K562 (cell line): ENCODE results near the gene CCDC187. TPM values are rescaled to one million over a fixed set of nuclear protein-coding genes. Genes with fewer than 3 reads are reported as not detected.

Experiments used
- ATAC-seq: fragments of 200-7000 bp; cut with Tn5 transposase; 3 replicates; pipeline ENCODE4 v1.9.1; 2020; ENCODE audit warnings: moderate library complexity
- BruUV-seq: library from RNA; stranded (reverse); fragments of 400-500 nt; replicated peaks from 2 replicates; lab custom pipeline; 2021; lab: Mats Ljungman, UMichigan
- CTCF ChIA-PET: fragments of 300-600 bp; formaldehyde crosslinking; extraction: SDS; loops from one replicate; lab custom pipeline; 2021; ENCODE audit warnings: low intra/inter-chr PET ratio; lab: Yijun Ruan, JAX
- POLR2A ChIA-PET: fragments of 300-600, 350-650 bp; sonication (Branson Sonifier 250); formaldehyde crosslinking; extraction: SDS; loops from one replicate; lab custom pipeline; 2021; ENCODE audit warnings: antibody characterized with exemption, inconsistent platforms; lab: Yijun Ruan, JAX
- DNase-seq, 4 experiments: peaks; one replicate each; pipeline versions ENCODE4 v3.0.0 to v3.0.0-alpha.2; 2011 to 2018; ENCODE audit warnings: low spot score in 3 of 4, mixed read lengths in 3 of 4; ENCODE audit errors: extremely low read depth in 1 of 4
- FAIRE-seq: peaks from 2 replicates; lab custom pipeline; 2011; peaks lifted over from hg19 to GRCh38; lab: Jason Lieb, UNC
- H2AFZ ChIP-seq: 2 replicates; pipeline ENCODE4 v1.6.0; 2011; ENCODE audit warnings: low read depth, low read length, control low read depth, inconsistent platforms
- H3K27ac ChIP-seq: fragments of 200-600 bp; 3 replicates; pipeline ENCODE4 v1.8.0; 2011; ENCODE audit warnings: low read depth, mild to moderate bottlenecking, control low read depth, inconsistent platforms, low read length, moderate library complexity, mixed read lengths; ENCODE audit errors: extremely low read depth
- H3K27me3 ChIP-seq, 2 experiments: fragments of 300-600 bp in 1 of 2; 2 replicates in 1 of 2; 3 replicates in 1 of 2; pipeline versions ENCODE4 v1.6.0 to v1.8.0; 2011; ENCODE audit warnings: inconsistent platforms in 2 of 2, low read length in 2 of 2, mild to moderate bottlenecking in 1 of 2, mixed read lengths in 1 of 2, moderate library complexity in 1 of 2; ENCODE audit not compliant: control insufficient read depth in 2 of 2, insufficient read depth in 2 of 2
- H3K36me3 ChIP-seq: fragments of 300-600 bp; 3 replicates; pipeline ENCODE4 v1.8.0; 2011; ENCODE audit warnings: mild to moderate bottlenecking, low read length, inconsistent platforms; ENCODE audit not compliant: control insufficient read depth, insufficient read depth
- H3K4me1 ChIP-seq, 2 experiments: fragments of 200-600 bp in 1 of 2; replicated peaks in 1 of 2; 2 replicates in 1 of 2; 3 replicates in 1 of 2; pipeline versions ENCODE4 v1.5.1 to v1.8.0; 2011; ENCODE audit warnings: inconsistent platforms in 2 of 2, low read length in 2 of 2, mild to moderate bottlenecking in 1 of 2, mixed read lengths in 1 of 2, moderate library complexity in 1 of 2; ENCODE audit not compliant: control insufficient read depth in 2 of 2, insufficient read depth in 2 of 2
- H3K4me2 ChIP-seq: 2 replicates; pipeline ENCODE4 v1.6.1; 2011; ENCODE audit warnings: low read length, control low read depth, inconsistent platforms, mixed read lengths; ENCODE audit not compliant: insufficient read depth
- H3K4me3 ChIP-seq: fragments of 200-600 bp; sonication (generic), shearing (Covaris generic); 2 replicates; pipeline ENCODE4 v1.5.1; 2016; ENCODE audit warnings: control low read depth, inconsistent platforms
- H3K79me2 ChIP-seq: fragments of 200-600 bp; 3 replicates; pipeline ENCODE4 v1.8.0; 2011; ENCODE audit warnings: low read length, inconsistent platforms; ENCODE audit not compliant: control insufficient read depth, insufficient read depth
- H3K9ac ChIP-seq, 2 experiments: 2 replicates each; pipeline versions ENCODE4 v1.6.0 to v1.6.1; 2011; ENCODE audit warnings: low read depth in 2 of 2, low read length in 2 of 2, control low read depth in 1 of 2, inconsistent platforms in 1 of 2, mild to moderate bottlenecking in 1 of 2, mixed read lengths in 1 of 2; ENCODE audit not compliant: insufficient read depth in 1 of 2
- H3K9me1 ChIP-seq: one replicate; pipeline ENCODE4 v1.6.0; 2011; ENCODE audit warnings: inconsistent platforms, mild to moderate bottlenecking, low read length, moderate library complexity; ENCODE audit not compliant: control insufficient read depth, insufficient read depth
- H3K9me3 ChIP-seq: replicated peaks from 2 replicates; pipeline ENCODE4 v1.5.1; 2011; ENCODE audit warnings: low read depth, low read length, inconsistent platforms; ENCODE audit not compliant: control insufficient read depth, insufficient read depth
- H4K20me1 ChIP-seq: replicated peaks from 2 replicates; pipeline ENCODE4 v1.6.1; 2011; ENCODE audit warnings: low read length, inconsistent platforms, mixed read lengths; ENCODE audit not compliant: control insufficient read depth, insufficient read depth
- FOXM1 ChIP-seq, 2 experiments: fragments of 450-650 bp in 1 of 2; sonication (generic) in 1 of 2; formaldehyde crosslinking in 1 of 2; IDR thresholded peaks; 2 replicates each; pipeline versions ENCODE4 v1.6.1 to v1.9.0; 2017 to 2022; ENCODE audit warnings: low read depth in 2 of 2, mild to moderate bottlenecking in 2 of 2, missing genetic modification reagents in 1 of 2, moderate library complexity in 1 of 2
- ILF3 ChIP-seq: fragments of 450-650 bp; IDR thresholded peaks from 2 replicates; pipeline ENCODE4 v1.6.1; 2018; ENCODE audit warnings: antibody characterized with exemption, mild to moderate bottlenecking, moderate library complexity, borderline replicate concordance
- KLF1 ChIP-seq: fragments of 450-650 bp; IDR thresholded peaks from 2 replicates; pipeline ENCODE4 v1.6.1; 2016; ENCODE audit warnings: missing genetic modification characterization, missing compliant biosample characterization
- KLF6 ChIP-seq: fragments of 250-450 bp; sonication (Bioruptor Pico); IDR thresholded peaks from 2 replicates; pipeline ENCODE4 v1.4.0; 2020; ENCODE audit warnings: mild to moderate bottlenecking, moderate library complexity, borderline replicate concordance
- NELFE ChIP-seq: IDR thresholded peaks from 2 replicates; pipeline ENCODE4 v1.6.1; 2011; ENCODE audit warnings: mild to moderate bottlenecking; ENCODE audit not compliant: insufficient read depth, insufficient read length
- PHB ChIP-seq: fragments of 250-450 bp; sonication (Bioruptor Pico); IDR thresholded peaks from 2 replicates; pipeline ENCODE4 v1.5.0; 2021
- PHF8 ChIP-seq: fragments of 200-600 bp; sonication (generic); IDR thresholded peaks from 2 replicates; pipeline ENCODE4 v1.6.1; 2012; ENCODE audit warnings: mixed run types, mild to moderate bottlenecking, inconsistent platforms, low read length, moderate library complexity, borderline replicate concordance
- POLR2G ChIP-seq: fragments of 200-400 bp; formaldehyde crosslinking; IDR thresholded peaks from 2 replicates; pipeline ENCODE4 v1.6.1; 2017; ENCODE audit warnings: low read depth, mild to moderate bottlenecking, antibody characterized with exemption, low read length, moderate library complexity
- RBFOX2 ChIP-seq: fragments of 200-400 bp; formaldehyde crosslinking; IDR thresholded peaks from 2 replicates; pipeline ENCODE4 v1.6.1; 2017; ENCODE audit warnings: low read depth, mild to moderate bottlenecking, low read length, moderate library complexity
- RBM34 ChIP-seq: fragments of 200-400 bp; formaldehyde crosslinking; IDR thresholded peaks from 2 replicates; pipeline ENCODE4 v1.6.1; 2018; ENCODE audit warnings: low read length, borderline replicate concordance; ENCODE audit not compliant: insufficient read depth
- SMARCE1 ChIP-seq: fragments of 450-650 bp; IDR thresholded peaks from 2 replicates; pipeline ENCODE4 v1.7.1; 2016; ENCODE audit warnings: mild to moderate bottlenecking
- SPI1 ChIP-seq: IDR thresholded peaks from 2 replicates; pipeline ENCODE4 v1.6.1; 2011; ENCODE audit warnings: low read depth, low read length, control low read depth, borderline replicate concordance
- TAF9B ChIP-seq: fragments of 450-650 bp; IDR thresholded peaks from 2 replicates; pipeline ENCODE4 v1.6.1; 2018; ENCODE audit warnings: mild to moderate bottlenecking; ENCODE audit not compliant: partially characterized antibody
- TOE1 ChIP-seq, 2 experiments: fragments of 450-650 bp in 1 of 2; sonication (generic) in 1 of 2; formaldehyde crosslinking in 1 of 2; IDR thresholded peaks; 2 replicates each; pipeline versions ENCODE4 v1.7.1 to v1.8.0; 2016 to 2022; ENCODE audit warnings: borderline replicate concordance in 2 of 2, mild to moderate bottlenecking in 2 of 2, antibody characterized with exemption in 1 of 2, inconsistent platforms in 1 of 2, low read depth in 1 of 2, missing genetic modification reagents in 1 of 2, moderate library complexity in 1 of 2
- ZNF121 ChIP-seq: sonication (generic); formaldehyde crosslinking; conservative IDR thresholded peaks from 2 replicates; pipeline ENCODE4 v1.8.0; 2022; ENCODE audit warnings: missing genetic modification reagents
- ZNF140 ChIP-seq: fragments of 250-450 bp; sonication (Bioruptor Pico); IDR thresholded peaks from 2 replicates; pipeline ENCODE4 v1.8.0; 2021; ENCODE audit warnings: moderate library complexity, mild to moderate bottlenecking, inconsistent platforms
- ZNF830 ChIP-seq: fragments of 250-450 bp; sonication (Bioruptor Pico); IDR thresholded peaks from 2 replicates; pipeline ENCODE4 v1.5.0; 2021; ENCODE audit warnings: mild to moderate bottlenecking
- WGBS: fragments of 100-300 bp; shearing (Covaris generic); methylation state at CpG from one replicate; pipeline ENCODE4 v1.1.6; 2016; ENCODE audit warnings: low coverage, mixed read lengths; ENCODE audit not compliant: insufficient coverage; ENCODE audit errors: missing lambda C conversion rate; 5-methylcytosine and 5-hydroxymethylcytosine counted together
- in situ Hi-C: fragments of 300-500 bp; cut with MboI; formaldehyde crosslinking; loops from 4 replicates; pipeline ENCODE4 v1.15.0; 2018; ENCODE audit warnings: inconsistent platforms, mixed read lengths
- intact Hi-C: fragments of 100-400 bp; cut with micrococcal nuclease; formaldehyde crosslinking; loops from 2 replicates; pipeline ENCODE4 v1.14.2; 2022
- polyA plus RNA-seq, 8 experiments: library from polyadenylated mRNA; depleted of rRNA in 4 of 8; stranded (reverse) in 5 of 8; unstranded in 3 of 8; fragments of >200 nt; fragmentation: Nextera tagmentation in 2 of 8; fragmentation: Illumina TruSeq in 1 of 8; extraction: Ambion mirVana in 2 of 8; extraction: Trizol in 1 of 8; gene quantifications; 2 replicates each; pipeline versions ENCODE4 v1.2.1 to v1.2.3, GENCODE V29; 2011 to 2014; ENCODE audit warnings: inconsistent platforms in 1 of 8, missing spikeins in 1 of 8
- total RNA-seq, 7 experiments: library from RNA; depleted of rRNA in 6 of 7; stranded (reverse); fragments of >200 nt in 6 of 7; fragmentation: Illumina TruSeq in 2 of 7; extraction: Trizol in 2 of 7; gene quantifications; 2 replicates each; pipeline versions ENCODE4 v1.2.1 to v1.2.3, GENCODE V29; 2011 to 2021; ENCODE audit warnings: low replicate concordance in 1 of 7
- TF ChIP-seq, protein P1 (sequence below), 2 experiments: fragments of 450-650 bp in 1 of 2; sonication (generic) in 1 of 2; formaldehyde crosslinking; conservative IDR thresholded peaks; 2 replicates each; pipeline versions ENCODE4 v1.4.0 to v1.8.1; 2020 to 2022; ENCODE audit warnings: mild to moderate bottlenecking in 1 of 2, missing genetic modification reagents in 1 of 2
- TF ChIP-seq, protein P2 (sequence below): fragments of 450-650 bp; IDR thresholded peaks from 2 replicates; pipeline ENCODE4 v1.7.0; 2016; ENCODE audit warnings: borderline replicate concordance

Gene CCDC187
- total and polyA plus RNA-seq, 9 of the 15 experiments (the other 6 are each of a cell fraction or from before 2014, with no cell fraction given) = not detected

DNA sequence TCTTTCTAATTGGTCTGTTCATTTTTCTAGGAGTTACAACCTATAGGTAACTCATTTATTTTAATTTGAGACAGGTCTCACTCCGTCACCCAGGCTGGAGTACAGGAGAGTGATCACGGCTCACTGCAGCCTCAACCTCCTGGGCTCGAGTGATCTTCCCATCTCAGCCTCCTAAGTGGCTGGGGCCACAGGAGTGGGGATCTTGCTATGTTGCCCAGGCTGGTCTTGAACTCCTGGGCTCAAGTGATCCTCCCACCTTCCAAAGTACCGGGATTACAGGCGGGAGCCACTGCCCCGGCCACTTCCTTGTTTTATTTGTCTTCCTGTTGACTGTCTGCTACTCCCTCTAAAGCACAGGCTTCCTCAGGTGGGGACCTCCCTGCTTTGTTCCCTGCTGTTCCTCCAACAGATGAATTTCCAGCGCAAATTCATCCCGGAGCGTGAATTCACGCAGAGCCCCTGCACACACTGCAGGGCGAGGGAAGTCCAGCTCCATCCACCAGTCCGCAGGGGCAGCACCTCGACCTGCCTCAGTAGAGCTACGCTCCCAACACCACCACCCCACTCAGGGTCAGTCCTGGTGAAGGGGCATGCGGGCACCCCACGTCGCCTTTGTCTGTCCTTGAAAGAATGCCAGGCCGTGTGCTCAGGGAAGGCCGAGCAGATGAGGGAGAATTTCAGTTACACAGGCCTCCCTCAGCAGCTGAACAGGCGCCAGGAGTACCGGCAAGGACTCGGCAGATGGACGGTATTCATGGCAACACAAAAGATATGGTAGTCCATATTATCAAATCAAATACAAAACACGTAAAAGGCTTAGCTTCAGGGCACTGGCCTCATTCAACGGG, 64.5 kb downstream of the CCDC187 start:
- BruUV-seq = no TSS peak
- ChIA-PET POLR2A (interaction anchor here (0.6 to 1.5 kb wide), 5 partner anchors 8 to 81 kb away, joined by 3 to 7 read pairs (median 3); no protein-coding TSS in a partner anchor), CTCF (no interaction called here)
- Histone ChIP-seq H3K4me3 (no peak overlapping the region), H3K27ac (no peak overlapping the region), H3K9me1 (peaks cover 14% of the 10 kb centered on the region), H3K27me3 (no peaks in the 10 kb centered on the region), H3K4me1 (peaks cover 42 to 75% of the 10 kb centered on the region in 2 experiments), H3K9ac (peak overlapping the region in 1 of 2 experiments; percentile 53; a peak in 2 of 4 replicates), H3K9me3 (no peaks in the 10 kb centered on the region), H2AFZ (no peak overlapping the region), H3K79me2 (peaks cover 89% of the 10 kb centered on the region), H4K20me1 (peaks cover 56% of the 10 kb centered on the region), H3K4me2 (no peak overlapping the region), H3K36me3 (peaks cover 66% of the 10 kb centered on the region)
- FAIRE-seq (peak; percentile 65), DNase-seq (no peak), ATAC-seq (no peak)
- in situ Hi-C loops = no loop called here
- intact Hi-C loops = no loop called here
- WGBS = 85% methylated on average over 25 of the region's 25 CpGs
- TF ChIP-seq, protein P1, sequence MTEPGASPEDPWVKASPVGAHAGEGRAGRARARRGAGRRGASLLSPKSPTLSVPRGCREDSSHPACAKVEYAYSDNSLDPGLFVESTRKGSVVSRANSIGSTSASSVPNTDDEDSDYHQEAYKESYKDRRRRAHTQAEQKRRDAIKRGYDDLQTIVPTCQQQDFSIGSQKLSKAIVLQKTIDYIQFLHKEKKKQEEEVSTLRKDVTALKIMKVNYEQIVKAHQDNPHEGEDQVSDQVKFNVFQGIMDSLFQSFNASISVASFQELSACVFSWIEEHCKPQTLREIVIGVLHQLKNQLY (CRISPR knock-in tag; conservative IDR thresholded peaks at IDR 0.05) = no peak
- no peak for TF ChIP-seq ZNF140
- no peak for TF ChIP-seq FOXM1 (IDR thresholded peaks at IDR 0.05; ENCODE audit: low read depth)
- TF ChIP-seq FOXM1 (CRISPR knock-in tag; IDR thresholded peaks at IDR 0.05; ENCODE audit: low read depth) = no peak
- TF ChIP-seq SPI1 = peak; percentile 46; the same call in 1 of the 2 replicates
- TF ChIP-seq KLF6 (CRISPR knock-in tag) = no peak
- TF ChIP-seq RBFOX2 = peak; percentile 40; the same call in 1 of the 2 replicates
- no peak for TF ChIP-seq PHB (CRISPR knock-in tag)
- TF ChIP-seq ILF3 = no peak
- 0 out of 2 replicates have a peak, but pooled peaks have one; percentile 38 for TF ChIP-seq POLR2G
- TF ChIP-seq SMARCE1 = no peak
- no peak for TF ChIP-seq NELFE
- TF ChIP-seq ZNF121 (CRISPR knock-in tag) = peak; percentile 14; the same call in 1 of the 2 replicates
- no peak for TF ChIP-seq KLF1
- TF ChIP-seq RBM34 = no peak
- no peak for TF ChIP-seq ZNF830 (CRISPR knock-in tag)
- TF ChIP-seq, protein P2, sequence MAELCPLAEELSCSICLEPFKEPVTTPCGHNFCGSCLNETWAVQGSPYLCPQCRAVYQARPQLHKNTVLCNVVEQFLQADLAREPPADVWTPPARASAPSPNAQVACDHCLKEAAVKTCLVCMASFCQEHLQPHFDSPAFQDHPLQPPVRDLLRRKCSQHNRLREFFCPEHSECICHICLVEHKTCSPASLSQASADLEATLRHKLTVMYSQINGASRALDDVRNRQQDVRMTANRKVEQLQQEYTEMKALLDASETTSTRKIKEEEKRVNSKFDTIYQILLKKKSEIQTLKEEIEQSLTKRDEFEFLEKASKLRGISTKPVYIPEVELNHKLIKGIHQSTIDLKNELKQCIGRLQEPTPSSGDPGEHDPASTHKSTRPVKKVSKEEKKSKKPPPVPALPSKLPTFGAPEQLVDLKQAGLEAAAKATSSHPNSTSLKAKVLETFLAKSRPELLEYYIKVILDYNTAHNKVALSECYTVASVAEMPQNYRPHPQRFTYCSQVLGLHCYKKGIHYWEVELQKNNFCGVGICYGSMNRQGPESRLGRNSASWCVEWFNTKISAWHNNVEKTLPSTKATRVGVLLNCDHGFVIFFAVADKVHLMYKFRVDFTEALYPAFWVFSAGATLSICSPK = no peak
- TF ChIP-seq TOE1 (IDR thresholded peaks at IDR 0.05; ENCODE audit: borderline replicate concordance) = no peak
- no peak for TF ChIP-seq TOE1 (CRISPR knock-in tag; IDR thresholded peaks at IDR 0.05; ENCODE audit: borderline replicate concordance, low read depth)
- TF ChIP-seq PHF8 = no peak
- no peak for TF ChIP-seq TAF9B
